Esophagus squamous epithelium (tissue), 5 donors: ENCODE results near the gene COL1A2. TPM values are rescaled to one million over a fixed set of nuclear protein-coding genes. Genes with fewer than 3 reads are reported as not detected.
A peak's percentile ranks its signal among the peaks of the same experiment; 100 is the strongest.

Source experiments
- DNase-seq: peaks from one replicate; lab custom pipeline; 2025; lab: John Stamatoyannopoulos, UW
- H3K27ac ChIP-seq, 4 donors: fragments of 200-600 bp; sonication (generic); one replicate each; pipeline ENCODE4 v1.5.1; 2016 to 2019; ENCODE audit warnings: mild to moderate bottlenecking in 1 of 4
- H3K27me3 ChIP-seq, 4 donors: fragments of 200-600 bp; sonication (generic); 1 replicate in 3 of 4; 2 replicates in 1 of 4; pipeline versions ENCODE4 v1.5.1 to v1.6.0; 2017 to 2021; ENCODE audit warnings: antibody characterized with exemption in 1 of 4
- H3K36me3 ChIP-seq, 3 donors: fragments of 200-600 bp; sonication (generic); one replicate each; pipeline ENCODE4 v1.5.1; 2016 to 2019
- H3K4me1 ChIP-seq, 3 donors: fragments of 200-600 bp; sonication (generic); one replicate each; pipeline ENCODE4 v1.5.1; 2017 to 2019
- H3K4me3 ChIP-seq, 4 donors: fragments of 200-600 bp; sonication (generic); 1 replicate in 3 of 4; 2 replicates in 1 of 4; pipeline ENCODE4 v1.5.1; 2016 to 2019; ENCODE audit warnings: mild to moderate bottlenecking in 2 of 4, moderate library complexity in 1 of 4
- H3K9me3 ChIP-seq, 3 donors: fragments of 200-600 bp; sonication (generic); one replicate each; pipeline ENCODE4 v1.5.1; 2016 to 2019
- POLR2A ChIP-seq, 4 donors: fragments of 450-650 bp; IDR thresholded peaks; one replicate each; pipeline ENCODE4 v1.6.1; 2017; ENCODE audit warnings: antibody characterized with exemption in 4 of 4, mild to moderate bottlenecking in 4 of 4, moderate library complexity in 3 of 4
- WGBS, 2 donors: methylation state at CpG; one replicate each; pipeline ENCODE4 v1.1.5; 2018; 5-methylcytosine and 5-hydroxymethylcytosine counted together
- intact Hi-C: fragments of 100-400 bp; cut with DNase I; formaldehyde crosslinking; loops from one replicate; pipeline ENCODE4 v1.15.0; 2022
- total RNA-seq, 4 donors: library from RNA; depleted of rRNA; stranded (reverse); fragments of >200 nt; gene quantifications; one replicate each; pipeline ENCODE4 v1.1.0, GENCODE V29; 2016
- TF ChIP-seq, protein P1 (sequence below), 6 experiments: fragments of 450-650 bp in 4 of 6; fragments of 200-600 bp in 2 of 6; sonication (generic) in 2 of 6; IDR thresholded peaks; one replicate each; pipeline ENCODE4 v1.5.1; 2016 to 2019; ENCODE audit warnings: antibody characterized with exemption in 6 of 6, mild to moderate bottlenecking in 4 of 6, moderate library complexity in 4 of 6
- donor health status: DM: yes; HTN: yes; CAD: no.

Gene COL1A2
- 100 to 1,000 TPM in 1 of 4 donors, 10 to 100 TPM in 3; 18.8 to 129 (median 44.3) TPM for total RNA-seq

DNA sequence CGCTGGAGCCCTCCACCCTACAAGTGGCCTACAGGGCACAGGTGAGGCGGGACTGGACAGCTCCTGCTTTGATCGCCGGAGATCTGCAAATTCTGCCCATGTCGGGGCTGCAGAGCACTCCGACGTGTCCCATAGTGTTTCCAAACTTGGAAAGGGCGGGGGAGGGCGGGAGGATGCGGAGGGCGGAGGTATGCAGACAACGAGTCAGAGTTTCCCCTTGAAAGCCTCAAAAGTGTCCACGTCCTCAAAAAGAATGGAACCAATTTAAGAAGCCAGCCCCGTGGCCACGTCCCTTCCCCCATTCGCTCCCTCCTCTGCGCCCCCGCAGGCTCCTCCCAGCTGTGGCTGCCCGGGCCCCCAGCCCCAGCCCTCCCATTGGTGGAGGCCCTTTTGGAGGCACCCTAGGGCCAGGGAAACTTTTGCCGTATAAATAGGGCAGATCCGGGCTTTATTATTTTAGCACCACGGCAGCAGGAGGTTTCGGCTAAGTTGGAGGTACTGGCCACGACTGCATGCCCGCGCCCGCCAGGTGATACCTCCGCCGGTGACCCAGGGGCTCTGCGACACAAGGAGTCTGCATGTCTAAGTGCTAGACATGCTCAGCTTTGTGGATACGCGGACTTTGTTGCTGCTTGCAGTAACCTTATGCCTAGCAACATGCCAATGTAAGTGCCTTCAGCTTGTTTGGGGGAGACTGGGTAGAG, at the start of gene COL1A2:
Gene COL1A2 (plus strand): TSS at position 459 of the 704 bp plus-strand sequence. CDS start 137 bp downstream, at position 596.
- intact Hi-C loops, result loop anchor here (5.0 kb wide), 1 partner anchor 97 kb away; no protein-coding TSS in a partner anchor
- WGBS, 2 donors, result 1% methylated on average over 18 to 19 of the region's 32 CpGs
- Histone ChIP-seq H3K4me3 (peak within 1 kb of the TSS; percentile 26 to 66 (median 52)), H3K27me3 (peaks cover 0 to 16% (median 0%) of the 10 kb centered on the region in 4 donors), H3K36me3 (no peaks in the 10 kb centered on the region), H3K4me1 (peaks cover 4 to 27% (median 6%) of the 10 kb centered on the region in 3 donors), H3K27ac (peak within 1 kb of the TSS; percentile 55 to 93 (median 85)), H3K9me3 (no peaks in the 10 kb centered on the region)
- DNase-seq, result peak; percentile 6
- TF ChIP-seq POLR2A (IDR thresholded peaks at IDR 0.05), result peak in 2 of 4 donors; percentile 52 to 85
- TF ChIP-seq, protein P1, sequence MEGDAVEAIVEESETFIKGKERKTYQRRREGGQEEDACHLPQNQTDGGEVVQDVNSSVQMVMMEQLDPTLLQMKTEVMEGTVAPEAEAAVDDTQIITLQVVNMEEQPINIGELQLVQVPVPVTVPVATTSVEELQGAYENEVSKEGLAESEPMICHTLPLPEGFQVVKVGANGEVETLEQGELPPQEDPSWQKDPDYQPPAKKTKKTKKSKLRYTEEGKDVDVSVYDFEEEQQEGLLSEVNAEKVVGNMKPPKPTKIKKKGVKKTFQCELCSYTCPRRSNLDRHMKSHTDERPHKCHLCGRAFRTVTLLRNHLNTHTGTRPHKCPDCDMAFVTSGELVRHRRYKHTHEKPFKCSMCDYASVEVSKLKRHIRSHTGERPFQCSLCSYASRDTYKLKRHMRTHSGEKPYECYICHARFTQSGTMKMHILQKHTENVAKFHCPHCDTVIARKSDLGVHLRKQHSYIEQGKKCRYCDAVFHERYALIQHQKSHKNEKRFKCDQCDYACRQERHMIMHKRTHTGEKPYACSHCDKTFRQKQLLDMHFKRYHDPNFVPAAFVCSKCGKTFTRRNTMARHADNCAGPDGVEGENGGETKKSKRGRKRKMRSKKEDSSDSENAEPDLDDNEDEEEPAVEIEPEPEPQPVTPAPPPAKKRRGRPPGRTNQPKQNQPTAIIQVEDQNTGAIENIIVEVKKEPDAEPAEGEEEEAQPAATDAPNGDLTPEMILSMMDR (IDR thresholded peaks at IDR 0.05), result peak in 1 of 6 experiments; percentile 7

GRCh38 chr7:94345907-94346306, 48.8 kb upstream of the COL1A2 start:
- H3K4me1 ChIP-seq, result peaks cover 0 to 8% (median 0%) of the 10 kb centered on the region in 3 donors
- H3K27me3 ChIP-seq, result no peaks in the 10 kb centered on the region

GRCh38 chr7:94348142-94348541, 46.6 kb upstream of the COL1A2 start:
- no peak for TF ChIP-seq POLR2A (IDR thresholded peaks at IDR 0.05)
- TF ChIP-seq, protein P1 (IDR thresholded peaks at IDR 0.05), result no peak
- H3K27ac ChIP-seq, result peak overlapping the region in 3 of 4 donors; percentile 50 to 75 (median 67)
- peaks cover 0 to 8% (median 0%) of the 10 kb centered on the region in 3 donors for H3K4me1 ChIP-seq
- no peaks in the 10 kb centered on the region for H3K9me3 ChIP-seq
- peak overlapping the region in 1 of 4 donors; percentile 2 for H3K4me3 ChIP-seq
- WGBS, 2 donors, result 39 to 42% methylated on average over 3 of the region's 3 CpGs
- H3K36me3 ChIP-seq, result no peaks in the 10 kb centered on the region
- no peaks in the 10 kb centered on the region for H3K27me3 ChIP-seq
- DNase-seq, result no peak
- intact Hi-C loops, result no loop called here

More at GRCh38 chr7:94345907-94346306, 48.8 kb upstream of the COL1A2 start:
- no peaks in the 10 kb centered on the region for H3K36me3 ChIP-seq
- no peaks in the 10 kb centered on the region for H3K9me3 ChIP-seq
- TF ChIP-seq, protein P1 (IDR thresholded peaks at IDR 0.05), result no peak
- no peak for TF ChIP-seq POLR2A (IDR thresholded peaks at IDR 0.05)
- intact Hi-C loops, result no loop called here
- no peak for DNase-seq
- no peak overlapping the region for H3K4me3 ChIP-seq
- H3K27ac ChIP-seq, result no peak overlapping the region

GRCh38 chr7:94350734-94351133, 44.0 kb upstream of the COL1A2 start:
- DNase-seq, result no peak
- intact Hi-C loops, result no loop called here
- TF ChIP-seq, protein P1 (IDR thresholded peaks at IDR 0.05), result no peak
- no peak for TF ChIP-seq POLR2A (IDR thresholded peaks at IDR 0.05)

GRCh38 chr7:94351703-94352102, 43.0 kb upstream of the COL1A2 start:
- Histone ChIP-seq H3K36me3 (no peaks in the 10 kb centered on the region), H3K27me3 (no peaks in the 10 kb centered on the region), H3K4me1 (peaks cover 0 to 8% (median 0%) of the 10 kb centered on the region in 3 donors), H3K4me3 (no peak overlapping the region), H3K9me3 (no peaks in the 10 kb centered on the region), H3K27ac (no peak overlapping the region)
- no peak for TF ChIP-seq POLR2A (IDR thresholded peaks at IDR 0.05)
- TF ChIP-seq, protein P1 (IDR thresholded peaks at IDR 0.05), result no peak
- DNase-seq, result no peak
- intact Hi-C loops, result no loop called here
- WGBS, 2 donors, result 53 to 60% methylated on average over 4 of the region's 4 CpGs

More at GRCh38 chr7:94350734-94351133, 44.0 kb upstream of the COL1A2 start:
- WGBS, 2 donors, result 30 to 40% methylated on average over 1 of the region's 1 CpG
- Histone ChIP-seq H3K9me3 (no peaks in the 10 kb centered on the region), H3K4me3 (no peak overlapping the region), H3K27me3 (no peaks in the 10 kb centered on the region), H3K27ac (no peak overlapping the region), H3K4me1 (peaks cover 0 to 8% (median 0%) of the 10 kb centered on the region in 3 donors), H3K36me3 (no peaks in the 10 kb centered on the region)
